Breast epithelium (tissue), 4 donors: ENCODE data around the gene SLITRK5. TPM values are rescaled to one million over a fixed set of nuclear protein-coding genes. Genes with fewer than 3 reads are reported as not detected.

Source experiments
- DNase-seq, 2 donors: peaks; one replicate each; pipeline ENCODE4 v3.0.0-alpha.2; 2019; ENCODE audit warnings: low spot score in 2 of 2
- H3K27ac ChIP-seq, 2 donors: fragments of 200-600 bp; sonication (generic) in 1 of 2; one replicate each; pipeline ENCODE4 v1.5.1; 2016 to 2019; ENCODE audit warnings: mild to moderate bottlenecking in 1 of 2
- H3K27me3 ChIP-seq, 2 donors: fragments of 200-600 bp; sonication (generic) in 1 of 2; one replicate each; pipeline versions ENCODE4 v1.5.1 to v1.6.0; 2017 to 2019; ENCODE audit warnings: control low read depth in 1 of 2, mild to moderate bottlenecking in 1 of 2
- H3K36me3 ChIP-seq: fragments of 200-600 bp; one replicate; pipeline ENCODE4 v1.5.1; 2019
- H3K4me1 ChIP-seq, 2 donors: fragments of 200-600 bp; sonication (generic); one replicate each; pipeline ENCODE4 v1.5.1; 2016 to 2019; ENCODE audit warnings: control low read depth in 1 of 2
- H3K4me3 ChIP-seq, 3 donors: fragments of 200-600 bp; sonication (generic); 1 replicate in 2 of 3; 2 replicates in 1 of 3; pipeline ENCODE4 v1.5.1; 2016 to 2019; ENCODE audit warnings: mild to moderate bottlenecking in 3 of 3, moderate library complexity in 2 of 3
- H3K9me3 ChIP-seq, 2 donors: fragments of 200-600 bp; sonication (generic) in 1 of 2; one replicate each; pipeline ENCODE4 v1.5.1; 2016 to 2019; ENCODE audit warnings: control low read depth in 1 of 2
- POLR2A ChIP-seq: fragments of 450-650 bp; IDR thresholded peaks from one replicate; pipeline ENCODE4 v1.6.1; 2016; ENCODE audit warnings: antibody characterized with exemption, mild to moderate bottlenecking, moderate library complexity
- POLR2AphosphoS5 ChIP-seq, 3 donors: sonication (generic); formaldehyde crosslinking; IDR thresholded peaks; one replicate each; pipeline ENCODE4 v1.6.1; 2017; ENCODE audit warnings: antibody characterized with exemption in 3 of 3
- intact Hi-C: fragments of 100-400 bp; cut with DNase I; formaldehyde crosslinking; loops from one replicate; pipeline ENCODE4 v1.15.1; 2023; ENCODE audit warnings: low total_unique reads
- total RNA-seq, 3 donors: library from RNA; depleted of rRNA; stranded (reverse); fragments of >200 nt; gene quantifications; one replicate each; pipeline ENCODE4 v1.1.0, GENCODE V29; 2016
- TF ChIP-seq, protein P1 (sequence below), 3 donors: fragments of 450-650 bp; IDR thresholded peaks; one replicate each; pipeline ENCODE4 v1.5.1; 2016 to 2017; ENCODE audit warnings: antibody characterized with exemption in 3 of 3, mild to moderate bottlenecking in 3 of 3, moderate library complexity in 3 of 3

Gene SLITRK5
- total RNA-seq, 3 donors from 2014 or later, result under 0.01 to 0.73 (median 0.66) TPM

- Histone ChIP-seq H3K4me1 (no peaks in the 10 kb centered on the region), H3K4me3 (no peak overlapping the region), H3K27me3 (peaks cover 0 to 4% of the 10 kb centered on the region in 2 donors), H3K9me3 (no peaks in the 10 kb centered on the region), H3K36me3 (no peaks in the 10 kb centered on the region), H3K27ac (no peak overlapping the region)
- no peak for DNase-seq
- TF ChIP-seq, protein P1, sequence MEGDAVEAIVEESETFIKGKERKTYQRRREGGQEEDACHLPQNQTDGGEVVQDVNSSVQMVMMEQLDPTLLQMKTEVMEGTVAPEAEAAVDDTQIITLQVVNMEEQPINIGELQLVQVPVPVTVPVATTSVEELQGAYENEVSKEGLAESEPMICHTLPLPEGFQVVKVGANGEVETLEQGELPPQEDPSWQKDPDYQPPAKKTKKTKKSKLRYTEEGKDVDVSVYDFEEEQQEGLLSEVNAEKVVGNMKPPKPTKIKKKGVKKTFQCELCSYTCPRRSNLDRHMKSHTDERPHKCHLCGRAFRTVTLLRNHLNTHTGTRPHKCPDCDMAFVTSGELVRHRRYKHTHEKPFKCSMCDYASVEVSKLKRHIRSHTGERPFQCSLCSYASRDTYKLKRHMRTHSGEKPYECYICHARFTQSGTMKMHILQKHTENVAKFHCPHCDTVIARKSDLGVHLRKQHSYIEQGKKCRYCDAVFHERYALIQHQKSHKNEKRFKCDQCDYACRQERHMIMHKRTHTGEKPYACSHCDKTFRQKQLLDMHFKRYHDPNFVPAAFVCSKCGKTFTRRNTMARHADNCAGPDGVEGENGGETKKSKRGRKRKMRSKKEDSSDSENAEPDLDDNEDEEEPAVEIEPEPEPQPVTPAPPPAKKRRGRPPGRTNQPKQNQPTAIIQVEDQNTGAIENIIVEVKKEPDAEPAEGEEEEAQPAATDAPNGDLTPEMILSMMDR (IDR thresholded peaks at IDR 0.05), result no peak
- TF ChIP-seq POLR2A (no peak), POLR2AphosphoS5 (IDR thresholded peaks at IDR 0.05) (no peak)
- intact Hi-C loops, result loop anchor here (10.0 kb wide), 1 partner anchor 2002 kb away; no protein-coding TSS in a partner anchor
Measured at GRCh38 chr13:87666831-87667230, 4.3 kb upstream of the SLITRK5 start.

DNA sequence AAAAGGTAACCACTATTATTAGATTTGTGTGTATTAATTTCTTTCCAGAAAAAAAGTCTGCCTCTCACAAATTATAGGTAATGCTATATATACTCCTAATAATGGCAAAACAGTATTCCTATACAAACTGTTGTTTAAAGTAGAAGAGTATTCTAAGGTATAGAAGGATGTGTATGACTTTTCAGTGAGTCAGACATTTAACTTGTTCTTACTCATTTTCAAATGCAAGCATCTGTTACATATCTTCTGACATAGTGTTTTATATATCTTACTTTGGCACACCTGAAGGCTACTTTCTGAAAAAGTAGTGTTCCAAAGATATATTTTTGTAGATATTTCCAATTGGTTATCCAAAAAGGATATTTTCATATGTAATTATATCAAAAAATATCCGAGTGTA is 3.5 kb upstream of the SLITRK5 start:
- intact Hi-C loops, result loop anchor here (10.0 kb wide), 1 partner anchor 2003 kb away; no protein-coding TSS in a partner anchor

GRCh38 chr13:87669379-87669978 is 1.7 kb upstream of the SLITRK5 start:
- Histone ChIP-seq H3K4me3 (no peak overlapping the region), H3K36me3 (no peaks in the 10 kb centered on the region), H3K27ac (no peak overlapping the region), H3K9me3 (no peaks in the 10 kb centered on the region), H3K4me1 (no peaks in the 10 kb centered on the region), H3K27me3 (peaks cover 0 to 31% of the 10 kb centered on the region in 2 donors)
- DNase-seq, result no peak
- TF ChIP-seq, protein P1 (IDR thresholded peaks at IDR 0.05), result peak in 1 of 3 donors; percentile 23
- TF ChIP-seq POLR2AphosphoS5 (IDR thresholded peaks at IDR 0.05), result no peak
- intact Hi-C loops, result loop anchor here (10.0 kb wide), 1 partner anchor 2005 kb away; no protein-coding TSS in a partner anchor

More for the DNA sequence above, 3.5 kb upstream of the SLITRK5 start:
- Histone ChIP-seq H3K27me3 (peaks cover 0 to 13% of the 10 kb centered on the region in 2 donors), H3K27ac (no peak overlapping the region), H3K36me3 (no peaks in the 10 kb centered on the region), H3K9me3 (no peaks in the 10 kb centered on the region), H3K4me3 (no peak overlapping the region), H3K4me1 (no peaks in the 10 kb centered on the region)
- no peak for DNase-seq
- TF ChIP-seq, protein P1 (IDR thresholded peaks at IDR 0.05), result no peak
- TF ChIP-seq POLR2AphosphoS5 (IDR thresholded peaks at IDR 0.05) (no peak), POLR2A (no peak)

GRCh38 chr13:87671753-87672605 is 808 bp downstream of the SLITRK5 start:
- Histone ChIP-seq H3K27me3 (peaks cover 0 to 56% of the 10 kb centered on the region in 2 donors), H3K4me3 (peak overlapping the region; percentile 36 to 68 (median 57)), H3K27ac (no peak overlapping the region), H3K36me3 (no peaks in the 10 kb centered on the region), H3K9me3 (no peaks in the 10 kb centered on the region), H3K4me1 (no peaks in the 10 kb centered on the region)
- intact Hi-C loops, result loop anchor here (10.0 kb wide), 1 partner anchor 1123 kb away; no protein-coding TSS in a partner anchor
- no peak for DNase-seq
- TF ChIP-seq POLR2A (no peak), POLR2AphosphoS5 (IDR thresholded peaks at IDR 0.05) (no peak)
- TF ChIP-seq, protein P1 (IDR thresholded peaks at IDR 0.05), result no peak
